H1 (cell line): ENCODE measurements around the gene TRAPPC5. TPM values are rescaled to one million over a fixed set of nuclear protein-coding genes. Genes with fewer than 3 reads are reported as not detected.

Experiments used
- CTCF ChIA-PET: fragments of 300-600 bp; sonication (Branson Sonifier 250); formaldehyde crosslinking; loops from one replicate; lab custom pipeline; 2021; ENCODE audit not compliant: partially characterized antibody; lab: Charles Lee
- POLR2A ChIA-PET: fragments of 300-600 bp; sonication (Branson Sonifier 250); formaldehyde crosslinking; loops from one replicate; lab custom pipeline; 2021; ENCODE audit warnings: inconsistent platforms; ENCODE audit not compliant: partially characterized antibody; lab: Charles Lee
- DNase-seq, 2 experiments: peaks; one replicate each; pipeline versions ENCODE4 v3.0.0 to v3.0.0-alpha.2; 2010 to 2022; ENCODE audit warnings: low spot score in 2 of 2, low read depth in 1 of 2, mixed read lengths in 1 of 2
- FAIRE-seq: peaks from 2 replicates; lab custom pipeline; 2011; peaks lifted over from hg19 to GRCh38; lab: Jason Lieb, UNC
- H2AFZ ChIP-seq: 2 replicates; pipeline ENCODE4 v1.8.1; 2012; ENCODE audit warnings: low read length, inconsistent platforms
- H2AK5ac ChIP-seq: 2 replicates; pipeline ENCODE4 v1.6.1; 2013; ENCODE audit warnings: low read depth, low read length
- H2BK120ac ChIP-seq: replicated peaks from 2 replicates; pipeline ENCODE3; 2013; ENCODE audit warnings: low read depth, low read length, inconsistent platforms
- H2BK12ac ChIP-seq: 2 replicates; pipeline ENCODE4 v1.6.1; 2013; ENCODE audit warnings: low read depth, low read length
- H2BK15ac ChIP-seq: 2 replicates; pipeline ENCODE4 v1.6.1; 2013; ENCODE audit warnings: low read length
- H2BK20ac ChIP-seq: 2 replicates; pipeline ENCODE4 v1.6.1; 2013; ENCODE audit warnings: low read length
- H2BK5ac ChIP-seq: 2 replicates; pipeline ENCODE4 v1.6.1; 2013; ENCODE audit warnings: low read depth, low read length
- H3K14ac ChIP-seq: 2 replicates; pipeline ENCODE4 v1.6.1; 2013; ENCODE audit warnings: inconsistent platforms; ENCODE audit not compliant: insufficient read length
- H3K18ac ChIP-seq: 2 replicates; pipeline ENCODE4 v1.6.1; 2013; ENCODE audit warnings: low read length; ENCODE audit errors: extremely low read depth
- H3K23ac ChIP-seq: 2 replicates; pipeline ENCODE4 v1.6.1; 2013; ENCODE audit warnings: inconsistent platforms; ENCODE audit not compliant: insufficient read length
- H3K23me2 ChIP-seq: 2 replicates; pipeline ENCODE4 v1.6.1; 2013; ENCODE audit warnings: low read depth, low read length
- H3K27ac ChIP-seq: 2 replicates; pipeline ENCODE4 v1.6.1; 2011; ENCODE audit warnings: low read depth, low read length, inconsistent platforms
- H3K27me3 ChIP-seq, 4 experiments: replicated peaks in 1 of 4; 1 replicate in 1 of 4; 2 replicates in 3 of 4; pipeline versions ENCODE4 v1.6.1 to v1.8.1; 2011 to 2013; ENCODE audit warnings: low read length in 3 of 4, mild to moderate bottlenecking in 3 of 4, inconsistent platforms in 2 of 4, mixed read lengths in 2 of 4, moderate library complexity in 1 of 4; ENCODE audit not compliant: control insufficient read depth in 3 of 4, insufficient read depth in 3 of 4; ENCODE audit errors: extremely low read depth in 1 of 4
- H3K36me3 ChIP-seq, 4 experiments: 2 replicates each; pipeline versions ENCODE4 v1.6.1 to v1.8.1; 2011 to 2013; ENCODE audit warnings: mild to moderate bottlenecking in 4 of 4, low read length in 3 of 4, moderate library complexity in 2 of 4, control low read depth in 1 of 4, inconsistent platforms in 1 of 4; ENCODE audit not compliant: insufficient read depth in 4 of 4, control insufficient read depth in 2 of 4
- H3K4ac ChIP-seq: replicated peaks from 2 replicates; pipeline ENCODE3; 2013; ENCODE audit warnings: low read length, low read depth, mixed read lengths, inconsistent platforms; ENCODE audit not compliant: insufficient read length
- H3K4me1 ChIP-seq, 4 experiments: replicated peaks in 1 of 4; 1 replicate in 1 of 4; 2 replicates in 3 of 4; pipeline versions ENCODE4 v1.6.1 to v1.8.1; 2011 to 2013; ENCODE audit warnings: low read length in 3 of 4, inconsistent platforms in 2 of 4, mixed read lengths in 1 of 4; ENCODE audit not compliant: insufficient read depth in 4 of 4, control insufficient read depth in 3 of 4
- H3K4me2 ChIP-seq, 2 experiments: 2 replicates each; pipeline versions ENCODE4 v1.6.1 to v1.8.1; 2011 to 2013; ENCODE audit warnings: low read depth in 2 of 2, low read length in 2 of 2, control low read depth in 1 of 2, inconsistent platforms in 1 of 2, mild to moderate bottlenecking in 1 of 2; ENCODE audit not compliant: insufficient read depth in 1 of 2
- H3K4me3 ChIP-seq, 4 experiments: fragments of 200-600, 300-600 bp in 1 of 4; sonication (generic), shearing (Covaris generic), sonication (Bioruptor Twin) in 1 of 4; 2 replicates each; pipeline versions ENCODE4 v1.5.1 to v1.8.1; 2011 to 2016; ENCODE audit warnings: low read length in 4 of 4, low read depth in 3 of 4, control low read depth in 2 of 4, inconsistent platforms in 2 of 4, mild to moderate bottlenecking in 2 of 4, mixed read lengths in 1 of 4, moderate library complexity in 1 of 4; ENCODE audit not compliant: insufficient read depth in 2 of 4; ENCODE audit errors: extremely low read depth in 1 of 4
- H3K56ac ChIP-seq: replicated peaks from 2 replicates; pipeline ENCODE3; 2013; ENCODE audit warnings: low read depth, mild to moderate bottlenecking, mixed read lengths, low read length, inconsistent platforms; ENCODE audit not compliant: insufficient read length
- H3K79me1 ChIP-seq: 2 replicates; pipeline ENCODE4 v1.6.1; 2013; ENCODE audit warnings: low read depth, low read length, control low read depth
- H3K79me2 ChIP-seq, 2 experiments: 2 replicates each; pipeline versions ENCODE4 v1.6.1 to v1.8.1; 2012 to 2013; ENCODE audit warnings: low read length in 2 of 2, mild to moderate bottlenecking in 2 of 2, inconsistent platforms in 1 of 2; ENCODE audit not compliant: insufficient read depth in 2 of 2, control insufficient read depth in 1 of 2
- H3K9ac ChIP-seq, 4 experiments: replicated peaks in 1 of 4; 1 replicate in 1 of 4; 2 replicates in 3 of 4; pipeline versions ENCODE4 v1.6.1 to v1.8.1; 2011 to 2013; ENCODE audit warnings: low read depth in 3 of 4, low read length in 3 of 4, control low read depth in 2 of 4, mild to moderate bottlenecking in 2 of 4, moderate library complexity in 2 of 4, inconsistent platforms in 1 of 4; ENCODE audit errors: extremely low read depth in 1 of 4
- H3K9me3 ChIP-seq, 2 experiments: 2 replicates each; pipeline versions ENCODE4 v1.6.1 to v1.8.1; 2012 to 2013; ENCODE audit warnings: mild to moderate bottlenecking in 2 of 2, moderate library complexity in 2 of 2, control low read depth in 1 of 2, inconsistent platforms in 1 of 2, low read depth in 1 of 2, low read length in 1 of 2, mixed read lengths in 1 of 2; ENCODE audit not compliant: insufficient read depth in 2 of 2
- H4K20me1 ChIP-seq, 2 experiments: replicated peaks in 1 of 2; 2 replicates each; pipeline versions ENCODE3 to v1.8.1; 2011 to 2013; ENCODE audit warnings: inconsistent platforms in 2 of 2, low read length in 2 of 2, mild to moderate bottlenecking in 1 of 2; ENCODE audit not compliant: insufficient read depth in 2 of 2, control insufficient read depth in 1 of 2
- H4K5ac ChIP-seq: 2 replicates; pipeline ENCODE4 v1.6.1; 2013; ENCODE audit warnings: low read length, low read depth, mixed read lengths, inconsistent platforms; ENCODE audit not compliant: insufficient read length
- H4K8ac ChIP-seq: 2 replicates; pipeline ENCODE4 v1.8.0; 2013; ENCODE audit warnings: mild to moderate bottlenecking, moderate library complexity, low read length, inconsistent platforms; ENCODE audit not compliant: insufficient read depth; ENCODE audit errors: extremely low read depth
- H4K91ac ChIP-seq: replicated peaks from 2 replicates; pipeline ENCODE3; 2013; ENCODE audit warnings: low read length, mixed read lengths, inconsistent platforms; ENCODE audit not compliant: insufficient read length
- ATF3 ChIP-seq: IDR thresholded peaks from 2 replicates; pipeline ENCODE4 v1.6.1; 2011; ENCODE audit warnings: low read depth, mild to moderate bottlenecking, low read length; ENCODE audit not compliant: insufficient read depth
- BACH1 ChIP-seq: IDR thresholded peaks from 2 replicates; pipeline ENCODE4 v1.6.1; 2012; ENCODE audit warnings: low read length, improper control_type of control experiment
- BCL11A ChIP-seq, 2 experiments: IDR thresholded peaks; one replicate each; pipeline ENCODE4 v1.6.1; 2011; ENCODE audit warnings: low read depth in 2 of 2, low read length in 2 of 2, mild to moderate bottlenecking in 2 of 2
- E2F6 ChIP-seq: IDR thresholded peaks from 2 replicates; pipeline ENCODE4 v1.6.1; 2012; ENCODE audit warnings: inconsistent platforms
- GTF2F1 ChIP-seq: IDR thresholded peaks from 2 replicates; pipeline ENCODE4 v1.6.1; 2012; ENCODE audit warnings: low read depth, low read length, improper control_type of control experiment, borderline replicate concordance
- KDM4A ChIP-seq: IDR thresholded peaks from one replicate; pipeline ENCODE4 v1.7.1; 2012; ENCODE audit warnings: low read depth, mild to moderate bottlenecking, moderate library complexity, low read length, inconsistent platforms; ENCODE audit not compliant: severe bottlenecking
- MAX ChIP-seq: IDR thresholded peaks from 2 replicates; pipeline ENCODE4 v1.6.1; 2012; ENCODE audit warnings: inconsistent platforms
- PHF8 ChIP-seq: fragments of 200-600 bp; sonication (generic); conservative IDR thresholded peaks from 2 replicates; pipeline ENCODE4 v1.7.1; 2012; ENCODE audit warnings: low read depth, mild to moderate bottlenecking, inconsistent platforms, low read length, moderate library complexity
- RXRA ChIP-seq: IDR thresholded peaks from 2 replicates; pipeline ENCODE4 v1.6.1; 2011; ENCODE audit warnings: low read depth, mild to moderate bottlenecking, low read length, moderate library complexity; ENCODE audit not compliant: insufficient read depth
- TAF1 ChIP-seq: IDR thresholded peaks from 2 replicates; pipeline ENCODE4 v1.6.1; 2011; ENCODE audit warnings: mild to moderate bottlenecking, low read depth, low read length
- whole genome bisulfite sequencing, 2 experiments: shearing (Covaris generic) in 1 of 2; methylation state at CpG; one replicate each; pipeline versions ENCODE4 v1.1.6 to v1.1.7; 2013 to 2015; ENCODE audit warnings: low lambda C conversion rate in 2 of 2, mixed read lengths in 2 of 2, inconsistent platforms in 1 of 2, low coverage in 1 of 2, missing lambda C conversion rate in 1 of 2; ENCODE audit not compliant: insufficient replicate concordance in 2 of 2, insufficient coverage in 1 of 2, insufficient read length in 1 of 2; ENCODE audit errors: extremely low coverage in 1 of 2, missing lambda C conversion rate in 1 of 2; 5-methylcytosine and 5-hydroxymethylcytosine counted together
- polyA plus RNA-seq, 7 experiments: library from polyadenylated mRNA; depleted of rRNA in 3 of 7; stranded (reverse) in 5 of 7; unstranded in 2 of 7; fragments of >200 nt in 5 of 7; fragments of 200-250 nt in 2 of 7; gene quantifications; 1 replicate in 5 of 7; 2 replicates in 1 of 7; 4 replicates in 1 of 7; pipeline versions ENCODE4 v1.2.1 to v1.2.3, GENCODE V29; 2011 to 2013; ENCODE audit warnings: missing spikeins in 2 of 7, mixed read lengths in 2 of 7
- total RNA-seq: library from RNA; stranded (reverse); fragmentation: NEBNext Ultra II Directional; extraction: Animal tissue kit (Norgen Biotek cat#: 25700); gene quantifications from 2 replicates; pipeline ENCODE4 v1.2.1, GENCODE V29; 2021

Gene TRAPPC5
- total and polyA plus RNA-seq, 2 of the 8 experiments (the other 6 are each of a cell fraction or from before 2014, with no cell fraction given) = 109 to 120 TPM

- H3K4ac ChIP-seq = no peak overlapping the region
- no peak for FAIRE-seq
- H3K27me3 ChIP-seq = peaks cover 0 to 18% (median 11%) of the 10 kb centered on the region in 4 experiments; a peak in 4 of 7 replicates
- no peak overlapping the region for H3K56ac ChIP-seq
- POLR2A ChIA-PET = interaction anchor here (0.5 to 1.7 kb wide), 3 partner anchors 8 to 130 kb away, joined by 3 to 6 read pairs (median 5); partner anchors contain the start of gene TRAPPC5
- no peak overlapping the region for H2BK15ac ChIP-seq
- no peak overlapping the region for H2BK120ac ChIP-seq
- DNase-seq = peak in 1 of 2 experiments; percentile 64
- no peaks in the 10 kb centered on the region for H3K9me3 ChIP-seq
- peaks cover 2% of the 10 kb centered on the region; the same call in 1 of the 2 replicates for H3K23me2 ChIP-seq
- H3K18ac ChIP-seq = peak overlapping the region; percentile 78; the same call in 1 of the 2 replicates
- no peak overlapping the region for H3K23ac ChIP-seq
- no peaks in the 10 kb centered on the region for H3K79me2 ChIP-seq
- H3K14ac ChIP-seq = no peak overlapping the region
- no peak overlapping the region for H4K5ac ChIP-seq
- H3K4me1 ChIP-seq = peaks cover 0 to 3% (median 1%) of the 10 kb centered on the region in 4 experiments; a peak in 1 of 7 replicates
- no peak overlapping the region; the same call in 1 of the 2 replicates for H2AK5ac ChIP-seq
- H3K4me2 ChIP-seq = peak overlapping the region; percentile 70 to 86
- no peaks in the 10 kb centered on the region for H3K79me1 ChIP-seq
- H2AFZ ChIP-seq = peak overlapping the region; percentile 92
- H2BK5ac ChIP-seq = no peak overlapping the region
- H3K4me3 ChIP-seq = peak overlapping the region; percentile 2 to 70 (median 48)
- no peak overlapping the region for H3K27ac ChIP-seq
- no peaks in the 10 kb centered on the region for H4K20me1 ChIP-seq
- H3K9ac ChIP-seq = no peak overlapping the region; a peak in 1 of 7 replicates
- H3K36me3 ChIP-seq = no peaks in the 10 kb centered on the region
- H4K91ac ChIP-seq = peak overlapping the region; percentile 74
- H2BK20ac ChIP-seq = no peak overlapping the region
- 32% methylated on average over 17 of the region's 43 CpGs; no CpG with 5 or more reads in 1 of the 2 experiments for WGBS, 2 experiments
- H2BK12ac ChIP-seq = no peak overlapping the region
- CTCF ChIA-PET = interaction anchor here (0.5 to 4.7 kb wide), 10 partner anchors 11 to 340 kb away, joined by 3 to 32 read pairs (median 4); partner anchors contain the start of gene TRAPPC5
- H4K8ac ChIP-seq = peak overlapping the region; percentile 79
- no peak for TF ChIP-seq BACH1
- TF ChIP-seq E2F6 = peak; percentile 45; the same call in 1 of the 2 replicates
- TF ChIP-seq RXRA = no peak
- no peak for TF ChIP-seq BCL11A (IDR thresholded peaks at IDR 0.05; ENCODE audit: low read depth in 2 of 2, low read length in 2 of 2)
- TF ChIP-seq GTF2F1 = no peak
- 0 out of 2 replicates have a peak, but pooled peaks have one; percentile 37 for TF ChIP-seq PHF8
- peak; percentile 73 for TF ChIP-seq KDM4A
- TF ChIP-seq TAF1 = 0 out of 2 replicates have a peak, but pooled peaks have one; percentile 16
- TF ChIP-seq ATF3 = no peak
- TF ChIP-seq MAX = peak; percentile 66
Measured at GRCh38 chr19:7670150-7670783, 10.4 kb upstream of the TRAPPC5 start.
